DMS53 treated with DMSO at 0.1 percent for 48 hours (cell line): Measurements from ENCODE around the gene SUPT4H1.

Source experiments
- DNase-seq: peaks from one replicate; lab custom pipeline; 2025; ENCODE audit not compliant: unreplicated experiment; lab: John Stamatoyannopoulos, UW

Gene SUPT4H1

GRCh38 chr17:58365185-58365979 is 13.4 kb upstream of the SUPT4H1 start:
- no peak for DNase-seq

- DNase-seq = no peak
Measured at GRCh38 chr17:58364270-58364942, 12.4 kb upstream of the SUPT4H1 start.

- no peak for DNase-seq
Measured at GRCh38 chr17:58363457-58364185, 11.6 kb upstream of the SUPT4H1 start.

- DNase-seq = no peak
Measured at GRCh38 chr17:58362368-58363014, 10.5 kb upstream of the SUPT4H1 start.

GRCh38 chr17:58360296-58361063 is 8.5 kb upstream of the SUPT4H1 start:
- DNase-seq = no peak

GRCh38 chr17:58358408-58359172 is 6.6 kb upstream of the SUPT4H1 start:
- DNase-seq = no peak

GRCh38 chr17:58357312-58358297 is 5.6 kb upstream of the SUPT4H1 start:
- DNase-seq = no peak

GRCh38 chr17:58356231-58356630 is 4.2 kb upstream of the SUPT4H1 start:
- no peak for DNase-seq

- no peak for DNase-seq
Measured at GRCh38 chr17:58354541-58355216, 2.7 kb upstream of the SUPT4H1 start.

- no peak for DNase-seq
Measured at GRCh38 chr17:58353389-58353825, 1.4 kb upstream of the SUPT4H1 start.

GRCh38 chr17:58352596-58353388 is 791 bp upstream of the SUPT4H1 start:
- peak; percentile 52 for DNase-seq

GRCh38 chr17:58351182-58351581 is 819 bp downstream of the SUPT4H1 start:
- DNase-seq = no peak

- DNase-seq = no peak
Measured at GRCh38 chr17:58348038-58348437, 4.0 kb downstream of the SUPT4H1 start.

- DNase-seq = no peak
Measured at GRCh38 chr17:58345500-58345899, 6.5 kb downstream of the SUPT4H1 start.

- no peak for DNase-seq
Measured at GRCh38 chr17:58344791-58345157, 7.2 kb downstream of the SUPT4H1 start.

- no peak for DNase-seq
Measured at GRCh38 chr17:58344047-58344790, 7.8 kb downstream of the SUPT4H1 start.

GRCh38 chr17:58343131-58343530 is 8.9 kb downstream of the SUPT4H1 start:
- DNase-seq = no peak
